ENCODE data around the gene RFTN1.

GRCh38 chr3:16528581-16528993, 15.1 kb upstream of the RFTN1 start:
- TF ChIP-seq CSDC2 (CRISPR knock-in tag; IDR thresholded peaks at IDR 0.05), result no peak
- TF ChIP-seq ZC3H10 (CRISPR knock-in tag; IDR thresholded peaks at IDR 0.05), result no peak
- TF ChIP-seq ZFP30 (CRISPR knock-in tag; IDR thresholded peaks at IDR 0.05), result no peak
- no peak for TF ChIP-seq TOX (CRISPR knock-in tag; IDR thresholded peaks at IDR 0.05; ENCODE audit: borderline replicate concordance)
- no peak for TF ChIP-seq RARB (CRISPR knock-in tag; IDR thresholded peaks at IDR 0.05)
- no peak for TF ChIP-seq ZNF565 (CRISPR knock-in tag; conservative IDR thresholded peaks at IDR 0.05; ENCODE audit: low read depth)
- TF ChIP-seq ZNF8 (CRISPR knock-in tag; IDR thresholded peaks at IDR 0.05), result no peak
- no peak for TF ChIP-seq ZFP3 (CRISPR knock-in tag; IDR thresholded peaks at IDR 0.05)
